HFFc6 (cell line): ENCODE data around the gene SQSTM1. TPM values are rescaled to one million over a fixed set of nuclear protein-coding genes. Genes with fewer than 3 reads are reported as not detected.
A peak's percentile ranks its signal among the peaks of the same experiment; 100 is the strongest.

Source experiments
- DNase-seq: peaks from one replicate; pipeline ENCODE4 v3.0.0-alpha.2; 2018
- H3K27ac Mint-ChIP-seq: 2 replicates; pipeline ENCODE4 v1.8.0; 2020; ENCODE audit warnings: mild to moderate bottlenecking, mixed read lengths
- H3K27me3 Mint-ChIP-seq: 2 replicates; pipeline ENCODE4 v1.8.0; 2021; ENCODE audit warnings: mild to moderate bottlenecking, moderate library complexity, mixed read lengths; ENCODE audit not compliant: insufficient read depth
- H3K36me3 Mint-ChIP-seq: 2 replicates; pipeline ENCODE4 v1.8.0; 2021; ENCODE audit warnings: low read depth, mixed read lengths
- H3K4me1 Mint-ChIP-seq: 2 replicates; pipeline ENCODE4 v1.8.0; 2020; ENCODE audit warnings: low read depth, mixed read lengths
- H3K4me3 Mint-ChIP-seq: 2 replicates; pipeline ENCODE4 v1.8.0; 2020; ENCODE audit warnings: mild to moderate bottlenecking, moderate library complexity, mixed read lengths
- H3K9me3 Mint-ChIP-seq: 2 replicates; pipeline ENCODE4 v1.8.0; 2020; ENCODE audit warnings: mild to moderate bottlenecking, mixed read lengths
- microRNA-seq: library from miRNA; unstranded; fragments of <30 nt; microRNA quantifications from one replicate; pipeline ENCODE4, GENCODE V29; 2019
- total RNA-seq, 6 experiments: library from RNA; stranded (reverse); fragmentation: NEBNext Ultra II Directional; extraction: Animal tissue kit (Norgen Biotek cat#: 25700); gene quantifications; 2 replicates in 1 of 6; 3 replicates in 5 of 6; pipeline ENCODE4 v1.2.3, GENCODE V29; 2021
- TF ChIP-seq, protein P1 (sequence below): fragments of 200-600 bp; sonication (generic); IDR thresholded peaks from 2 replicates; pipeline ENCODE4 v1.5.0; 2021; ENCODE audit warnings: antibody characterized with exemption, mild to moderate bottlenecking

The SQSTM1 gene
- total RNA-seq, 6 experiments from 2014 or later: 188 to 282 (median 280) TPM

DNA sequence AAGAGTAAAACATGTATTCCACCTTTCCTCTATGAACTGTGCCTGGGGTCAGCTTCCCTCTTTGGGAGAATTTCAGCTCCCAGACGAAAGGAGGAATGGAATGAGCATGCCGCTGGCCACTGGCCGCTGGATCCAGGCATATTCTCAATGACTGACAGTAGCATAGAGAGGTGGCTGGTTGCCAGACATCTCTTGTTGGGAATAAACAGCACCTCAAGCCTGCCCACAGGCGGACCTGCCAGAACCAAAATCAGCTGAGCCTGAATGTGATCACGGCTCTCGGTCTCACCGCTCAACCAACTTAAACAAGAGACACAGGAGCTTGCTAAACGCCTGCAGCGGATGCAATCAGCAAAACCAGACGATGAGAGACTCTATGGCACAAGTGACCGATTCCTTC is 66.4 kb downstream of the SQSTM1 start:
- Mint-ChIP-seq H3K27me3 (no peaks in the 10 kb centered on the region; the same call in 1 of the 2 replicates), H3K27ac (no peak overlapping the region), H3K36me3 (peaks cover 76% of the 10 kb centered on the region), H3K4me1 (no peaks in the 10 kb centered on the region; the same call in 1 of the 2 replicates), H3K9me3 (peaks cover 30% of the 10 kb centered on the region), H3K4me3 (no peak overlapping the region)
- TF ChIP-seq, protein P1, sequence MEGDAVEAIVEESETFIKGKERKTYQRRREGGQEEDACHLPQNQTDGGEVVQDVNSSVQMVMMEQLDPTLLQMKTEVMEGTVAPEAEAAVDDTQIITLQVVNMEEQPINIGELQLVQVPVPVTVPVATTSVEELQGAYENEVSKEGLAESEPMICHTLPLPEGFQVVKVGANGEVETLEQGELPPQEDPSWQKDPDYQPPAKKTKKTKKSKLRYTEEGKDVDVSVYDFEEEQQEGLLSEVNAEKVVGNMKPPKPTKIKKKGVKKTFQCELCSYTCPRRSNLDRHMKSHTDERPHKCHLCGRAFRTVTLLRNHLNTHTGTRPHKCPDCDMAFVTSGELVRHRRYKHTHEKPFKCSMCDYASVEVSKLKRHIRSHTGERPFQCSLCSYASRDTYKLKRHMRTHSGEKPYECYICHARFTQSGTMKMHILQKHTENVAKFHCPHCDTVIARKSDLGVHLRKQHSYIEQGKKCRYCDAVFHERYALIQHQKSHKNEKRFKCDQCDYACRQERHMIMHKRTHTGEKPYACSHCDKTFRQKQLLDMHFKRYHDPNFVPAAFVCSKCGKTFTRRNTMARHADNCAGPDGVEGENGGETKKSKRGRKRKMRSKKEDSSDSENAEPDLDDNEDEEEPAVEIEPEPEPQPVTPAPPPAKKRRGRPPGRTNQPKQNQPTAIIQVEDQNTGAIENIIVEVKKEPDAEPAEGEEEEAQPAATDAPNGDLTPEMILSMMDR: no peak
- DNase-seq: no peak

Small RNAs within 50 kb of the gene (microRNA-seq; reads per million reads assigned to microRNA genes)
- gene MIR1229: 51.7 reads per million, percentile 40 among the genes with 10 or more reads in this experiment

Other genes starting within 250 kb of the SQSTM1 start
- 100 to 1,000 TPM; 286 to 401 (median 358) TPM for gene HNRNPH1, start 197.2 kb upstream of the SQSTM1 start, total RNA-seq
- gene CBY3, start 139.9 kb upstream of the SQSTM1 start, total RNA-seq: not detected
- 100 to 1,000 TPM; 698 to 777 (median 770) TPM for gene CANX, start 121.9 kb upstream of the SQSTM1 start, total RNA-seq
- 10 to 100 TPM; 14.9 to 17.7 (median 16.5) TPM for gene MAML1, start 88.1 kb upstream of the SQSTM1 start, total RNA-seq
- gene LTC4S, start 26.9 kb upstream of the SQSTM1 start, total RNA-seq: not detected
- 100 to 1,000 TPM; 129 to 166 (median 148) TPM for gene MGAT4B, start 14.0 kb upstream of the SQSTM1 start, total RNA-seq
- gene MRNIP, start 37.9 kb downstream of the SQSTM1 start, total RNA-seq: 10 to 100 TPM in 3 of 6 experiments, 1 to 10 TPM in 3; 8.2 to 13.5 (median 9.9) TPM
- gene TBC1D9B, start 87.0 kb downstream of the SQSTM1 start, total RNA-seq: 10 to 100 TPM; 64.6 to 90.7 (median 73.4) TPM